H1 (cell line): ENCODE data around the gene ADGRF5. TPM values are rescaled to one million over a fixed set of nuclear protein-coding genes. Genes with fewer than 3 reads are reported as not detected.

ENCODE experiments used
- CTCF ChIA-PET: fragments of 300-600 bp; sonication (Branson Sonifier 250); formaldehyde crosslinking; loops from one replicate; lab custom pipeline; 2021; ENCODE audit not compliant: partially characterized antibody; lab: Charles Lee
- POLR2A ChIA-PET: fragments of 300-600 bp; sonication (Branson Sonifier 250); formaldehyde crosslinking; loops from one replicate; lab custom pipeline; 2021; ENCODE audit warnings: inconsistent platforms; ENCODE audit not compliant: partially characterized antibody; lab: Charles Lee
- DNase-seq, 2 experiments: peaks; one replicate each; pipeline versions ENCODE4 v3.0.0 to v3.0.0-alpha.2; 2010 to 2022; ENCODE audit warnings: low spot score in 2 of 2, low read depth in 1 of 2, mixed read lengths in 1 of 2
- FAIRE-seq: peaks from 2 replicates; lab custom pipeline; 2011; peaks lifted over from hg19 to GRCh38; lab: Jason Lieb, UNC
- H2AFZ ChIP-seq: 2 replicates; pipeline ENCODE4 v1.8.1; 2012; ENCODE audit warnings: low read length, inconsistent platforms
- H2AK5ac ChIP-seq: 2 replicates; pipeline ENCODE4 v1.6.1; 2013; ENCODE audit warnings: low read depth, low read length
- H2BK120ac ChIP-seq: replicated peaks from 2 replicates; pipeline ENCODE3; 2013; ENCODE audit warnings: low read depth, low read length, inconsistent platforms
- H2BK12ac ChIP-seq: 2 replicates; pipeline ENCODE4 v1.6.1; 2013; ENCODE audit warnings: low read depth, low read length
- H2BK15ac ChIP-seq: 2 replicates; pipeline ENCODE4 v1.6.1; 2013; ENCODE audit warnings: low read length
- H2BK20ac ChIP-seq: 2 replicates; pipeline ENCODE4 v1.6.1; 2013; ENCODE audit warnings: low read length
- H2BK5ac ChIP-seq: 2 replicates; pipeline ENCODE4 v1.6.1; 2013; ENCODE audit warnings: low read depth, low read length
- H3K14ac ChIP-seq: 2 replicates; pipeline ENCODE4 v1.6.1; 2013; ENCODE audit warnings: inconsistent platforms; ENCODE audit not compliant: insufficient read length
- H3K18ac ChIP-seq: 2 replicates; pipeline ENCODE4 v1.6.1; 2013; ENCODE audit warnings: low read length; ENCODE audit errors: extremely low read depth
- H3K23ac ChIP-seq: 2 replicates; pipeline ENCODE4 v1.6.1; 2013; ENCODE audit warnings: inconsistent platforms; ENCODE audit not compliant: insufficient read length
- H3K23me2 ChIP-seq: 2 replicates; pipeline ENCODE4 v1.6.1; 2013; ENCODE audit warnings: low read depth, low read length
- H3K27ac ChIP-seq: 2 replicates; pipeline ENCODE4 v1.6.1; 2011; ENCODE audit warnings: low read depth, low read length, inconsistent platforms
- H3K27me3 ChIP-seq, 4 experiments: replicated peaks in 1 of 4; 1 replicate in 1 of 4; 2 replicates in 3 of 4; pipeline versions ENCODE4 v1.6.1 to v1.8.1; 2011 to 2013; ENCODE audit warnings: low read length in 3 of 4, mild to moderate bottlenecking in 3 of 4, inconsistent platforms in 2 of 4, mixed read lengths in 2 of 4, moderate library complexity in 1 of 4; ENCODE audit not compliant: control insufficient read depth in 3 of 4, insufficient read depth in 3 of 4; ENCODE audit errors: extremely low read depth in 1 of 4
- H3K36me3 ChIP-seq, 4 experiments: 2 replicates each; pipeline versions ENCODE4 v1.6.1 to v1.8.1; 2011 to 2013; ENCODE audit warnings: mild to moderate bottlenecking in 4 of 4, low read length in 3 of 4, moderate library complexity in 2 of 4, control low read depth in 1 of 4, inconsistent platforms in 1 of 4; ENCODE audit not compliant: insufficient read depth in 4 of 4, control insufficient read depth in 2 of 4
- H3K4ac ChIP-seq: replicated peaks from 2 replicates; pipeline ENCODE3; 2013; ENCODE audit warnings: low read length, low read depth, mixed read lengths, inconsistent platforms; ENCODE audit not compliant: insufficient read length
- H3K4me1 ChIP-seq, 4 experiments: replicated peaks in 1 of 4; 1 replicate in 1 of 4; 2 replicates in 3 of 4; pipeline versions ENCODE4 v1.6.1 to v1.8.1; 2011 to 2013; ENCODE audit warnings: low read length in 3 of 4, inconsistent platforms in 2 of 4, mixed read lengths in 1 of 4; ENCODE audit not compliant: insufficient read depth in 4 of 4, control insufficient read depth in 3 of 4
- H3K4me2 ChIP-seq, 2 experiments: 2 replicates each; pipeline versions ENCODE4 v1.6.1 to v1.8.1; 2011 to 2013; ENCODE audit warnings: low read depth in 2 of 2, low read length in 2 of 2, control low read depth in 1 of 2, inconsistent platforms in 1 of 2, mild to moderate bottlenecking in 1 of 2; ENCODE audit not compliant: insufficient read depth in 1 of 2
- H3K4me3 ChIP-seq, 4 experiments: fragments of 200-600, 300-600 bp in 1 of 4; sonication (generic), shearing (Covaris generic), sonication (Bioruptor Twin) in 1 of 4; 2 replicates each; pipeline versions ENCODE4 v1.5.1 to v1.8.1; 2011 to 2016; ENCODE audit warnings: low read length in 4 of 4, low read depth in 3 of 4, control low read depth in 2 of 4, inconsistent platforms in 2 of 4, mild to moderate bottlenecking in 2 of 4, mixed read lengths in 1 of 4, moderate library complexity in 1 of 4; ENCODE audit not compliant: insufficient read depth in 2 of 4; ENCODE audit errors: extremely low read depth in 1 of 4
- H3K56ac ChIP-seq: replicated peaks from 2 replicates; pipeline ENCODE3; 2013; ENCODE audit warnings: low read depth, mild to moderate bottlenecking, mixed read lengths, low read length, inconsistent platforms; ENCODE audit not compliant: insufficient read length
- H3K79me1 ChIP-seq: 2 replicates; pipeline ENCODE4 v1.6.1; 2013; ENCODE audit warnings: low read depth, low read length, control low read depth
- H3K79me2 ChIP-seq, 2 experiments: 2 replicates each; pipeline versions ENCODE4 v1.6.1 to v1.8.1; 2012 to 2013; ENCODE audit warnings: low read length in 2 of 2, mild to moderate bottlenecking in 2 of 2, inconsistent platforms in 1 of 2; ENCODE audit not compliant: insufficient read depth in 2 of 2, control insufficient read depth in 1 of 2
- H3K9ac ChIP-seq, 4 experiments: replicated peaks in 1 of 4; 1 replicate in 1 of 4; 2 replicates in 3 of 4; pipeline versions ENCODE4 v1.6.1 to v1.8.1; 2011 to 2013; ENCODE audit warnings: low read depth in 3 of 4, low read length in 3 of 4, control low read depth in 2 of 4, mild to moderate bottlenecking in 2 of 4, moderate library complexity in 2 of 4, inconsistent platforms in 1 of 4; ENCODE audit errors: extremely low read depth in 1 of 4
- H3K9me3 ChIP-seq, 2 experiments: 2 replicates each; pipeline versions ENCODE4 v1.6.1 to v1.8.1; 2012 to 2013; ENCODE audit warnings: mild to moderate bottlenecking in 2 of 2, moderate library complexity in 2 of 2, control low read depth in 1 of 2, inconsistent platforms in 1 of 2, low read depth in 1 of 2, low read length in 1 of 2, mixed read lengths in 1 of 2; ENCODE audit not compliant: insufficient read depth in 2 of 2
- H4K20me1 ChIP-seq, 2 experiments: replicated peaks in 1 of 2; 2 replicates each; pipeline versions ENCODE3 to v1.8.1; 2011 to 2013; ENCODE audit warnings: inconsistent platforms in 2 of 2, low read length in 2 of 2, mild to moderate bottlenecking in 1 of 2; ENCODE audit not compliant: insufficient read depth in 2 of 2, control insufficient read depth in 1 of 2
- H4K5ac ChIP-seq: 2 replicates; pipeline ENCODE4 v1.6.1; 2013; ENCODE audit warnings: low read length, low read depth, mixed read lengths, inconsistent platforms; ENCODE audit not compliant: insufficient read length
- H4K8ac ChIP-seq: 2 replicates; pipeline ENCODE4 v1.8.0; 2013; ENCODE audit warnings: mild to moderate bottlenecking, moderate library complexity, low read length, inconsistent platforms; ENCODE audit not compliant: insufficient read depth; ENCODE audit errors: extremely low read depth
- H4K91ac ChIP-seq: replicated peaks from 2 replicates; pipeline ENCODE3; 2013; ENCODE audit warnings: low read length, mixed read lengths, inconsistent platforms; ENCODE audit not compliant: insufficient read length
- CBX8 ChIP-seq: fragments of 300-800, 300-1000 bp; sonication (generic); IDR thresholded peaks from 2 replicates; pipeline ENCODE4 v1.7.1; 2016; ENCODE audit warnings: low read depth, low read length, borderline replicate concordance
- SP2 ChIP-seq: IDR thresholded peaks from 2 replicates; pipeline ENCODE4 v1.6.1; 2012; ENCODE audit warnings: mild to moderate bottlenecking, low read length, inconsistent platforms
- SUZ12 ChIP-seq: fragments of 200-600 bp; sonication (generic); IDR thresholded peaks from 2 replicates; pipeline ENCODE4 v1.6.1; 2012; ENCODE audit warnings: mild to moderate bottlenecking, inconsistent platforms, low read length, moderate library complexity, mixed read lengths
- WGBS, 2 experiments: shearing (Covaris generic) in 1 of 2; methylation state at CpG; one replicate each; pipeline versions ENCODE4 v1.1.6 to v1.1.7; 2013 to 2015; ENCODE audit warnings: low lambda C conversion rate in 2 of 2, mixed read lengths in 2 of 2, inconsistent platforms in 1 of 2, low coverage in 1 of 2, missing lambda C conversion rate in 1 of 2; ENCODE audit not compliant: insufficient replicate concordance in 2 of 2, insufficient coverage in 1 of 2, insufficient read length in 1 of 2; ENCODE audit errors: extremely low coverage in 1 of 2, missing lambda C conversion rate in 1 of 2; 5-methylcytosine and 5-hydroxymethylcytosine counted together
- polyA plus RNA-seq, 7 experiments: library from polyadenylated mRNA; depleted of rRNA in 3 of 7; stranded (reverse) in 5 of 7; unstranded in 2 of 7; fragments of >200 nt in 5 of 7; fragments of 200-250 nt in 2 of 7; gene quantifications; 1 replicate in 5 of 7; 2 replicates in 1 of 7; 4 replicates in 1 of 7; pipeline versions ENCODE4 v1.2.1 to v1.2.3, GENCODE V29; 2011 to 2013; ENCODE audit warnings: missing spikeins in 2 of 7, mixed read lengths in 2 of 7
- total RNA-seq: library from RNA; stranded (reverse); fragmentation: NEBNext Ultra II Directional; extraction: Animal tissue kit (Norgen Biotek cat#: 25700); gene quantifications from 2 replicates; pipeline ENCODE4 v1.2.1, GENCODE V29; 2021

ADGRF5 gene
- total and polyA plus RNA-seq, 2 of the 8 experiments (the other 6 are each of a cell fraction or from before 2014, with no cell fraction given): 0.06 TPM; not detected in 1

GRCh38 chr6:46891252-46891795 lies 30.4 kb downstream of the ADGRF5 start:
- Histone ChIP-seq H3K56ac (no peak overlapping the region), H4K5ac (no peak overlapping the region), H2BK12ac (no peak overlapping the region), H4K91ac (no peak overlapping the region), H2AFZ (peak overlapping the region; percentile 68; the same call in 1 of the 2 replicates), H3K18ac (no peak overlapping the region), H3K4me1 (no peaks in the 10 kb centered on the region), H3K27ac (no peak overlapping the region), H3K27me3 (no peaks in the 10 kb centered on the region), H4K8ac (no peak overlapping the region), H3K23me2 (no peaks in the 10 kb centered on the region), H3K4me2 (no peak overlapping the region), H3K23ac (no peak overlapping the region), H3K4ac (no peak overlapping the region), H3K4me3 (no peak overlapping the region), H2BK120ac (no peak overlapping the region), H3K79me2 (no peaks in the 10 kb centered on the region), H3K9ac (no peak overlapping the region), H3K9me3 (no peaks in the 10 kb centered on the region), H2AK5ac (no peak overlapping the region), H3K79me1 (no peaks in the 10 kb centered on the region), H2BK5ac (no peak overlapping the region), H2BK20ac (no peak overlapping the region), H2BK15ac (no peak overlapping the region), H3K14ac (no peak overlapping the region), H3K36me3 (no peaks in the 10 kb centered on the region), H4K20me1 (no peaks in the 10 kb centered on the region)
- no peak for DNase-seq
- 72% methylated on average over 4 of the region's 4 CpGs; no CpG with 5 or more reads in 1 of the 2 experiments for WGBS, 2 experiments
- TF ChIP-seq SP2 (no peak), SUZ12 (no peak), CBX8 (no peak)
- ChIA-PET CTCF (interaction anchor here (0.6 to 1.7 kb wide), 6 partner anchors 12 to 100 kb away, joined by 3 to 6 read pairs (median 3); no protein-coding TSS in a partner anchor), POLR2A (no interaction called here)
- FAIRE-seq: no peak
